GF-D8 (cell line): ENCODE measurements around the gene GSTM4.
"Not testable (repeated sequence)": the region's sequence is repeated elsewhere in the genome, so short reads cannot be mapped to it uniquely, and the experiment has no call there.

Source experiments
- DNase-seq: peaks from one replicate; lab custom pipeline; 2025; lab: John Stamatoyannopoulos, UW

GSTM4 gene

DNA sequence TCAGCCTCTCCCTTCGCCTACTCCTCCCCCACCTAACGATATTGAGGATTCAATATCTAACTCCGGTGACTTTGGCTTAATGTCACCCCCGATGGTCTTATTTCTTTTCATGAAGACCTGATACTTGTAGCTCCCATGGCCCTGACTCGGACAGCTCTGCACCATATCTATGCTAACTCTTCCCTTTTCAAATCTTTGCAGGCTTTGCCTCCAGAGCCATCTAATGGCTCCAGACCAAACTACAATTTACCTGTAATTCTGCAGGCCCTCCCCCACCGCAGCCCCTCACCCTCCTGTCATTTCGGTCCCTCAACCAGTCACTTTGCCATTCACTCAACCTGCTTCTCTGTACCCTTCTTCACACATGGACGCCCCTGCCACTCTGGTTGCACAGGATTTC is 48.3 kb downstream of the GSTM4 start:
- no peak for DNase-seq

GRCh38 chr1:109705411-109705810 is 49.5 kb downstream of the GSTM4 start:
- no peak for DNase-seq

- not testable (repeated sequence) for DNase-seq
Observed at GRCh38 chr1:109708949-109709348, 53.0 kb downstream of the GSTM4 start.

- DNase-seq = not testable (repeated sequence)
Observed at GRCh38 chr1:109709822-109710221, 53.9 kb downstream of the GSTM4 start.
